NCI-H146 treated with DMSO at 0.1 percent for 48 hours (cell line): ENCODE measurements around the gene MYLK.
"Not testable (repeated sequence)": the region's sequence is repeated elsewhere in the genome, so short reads cannot be mapped to it uniquely, and the experiment has no call there.

Source experiments
- DNase-seq: peaks from one replicate; lab custom pipeline; 2025; ENCODE audit not compliant: unreplicated experiment; lab: John Stamatoyannopoulos, UW

The MYLK gene

GRCh38 chr3:123728991-123729390, 155.1 kb downstream of the MYLK start:
- DNase-seq = no peak

DNA sequence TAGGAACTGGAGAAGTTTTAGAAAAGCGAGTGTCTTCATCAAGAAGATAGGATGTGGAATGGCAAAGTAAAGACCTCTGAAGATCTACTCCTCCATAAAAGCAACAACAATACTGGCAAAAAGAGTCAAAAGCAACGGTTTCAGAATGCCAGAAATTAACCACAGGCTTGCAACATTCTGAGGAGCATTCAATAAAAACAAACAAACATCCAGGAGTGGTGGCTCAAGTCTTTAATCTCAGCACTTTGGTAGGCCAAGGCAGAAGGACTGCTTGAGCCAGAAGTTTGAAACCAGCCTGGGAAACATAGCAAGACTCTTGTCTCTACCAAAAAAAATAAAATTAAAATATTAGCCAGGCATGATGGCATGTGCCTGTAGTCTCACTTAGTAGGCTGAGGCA, 156.1 kb downstream of the MYLK start:
- DNase-seq = no peak

DNA sequence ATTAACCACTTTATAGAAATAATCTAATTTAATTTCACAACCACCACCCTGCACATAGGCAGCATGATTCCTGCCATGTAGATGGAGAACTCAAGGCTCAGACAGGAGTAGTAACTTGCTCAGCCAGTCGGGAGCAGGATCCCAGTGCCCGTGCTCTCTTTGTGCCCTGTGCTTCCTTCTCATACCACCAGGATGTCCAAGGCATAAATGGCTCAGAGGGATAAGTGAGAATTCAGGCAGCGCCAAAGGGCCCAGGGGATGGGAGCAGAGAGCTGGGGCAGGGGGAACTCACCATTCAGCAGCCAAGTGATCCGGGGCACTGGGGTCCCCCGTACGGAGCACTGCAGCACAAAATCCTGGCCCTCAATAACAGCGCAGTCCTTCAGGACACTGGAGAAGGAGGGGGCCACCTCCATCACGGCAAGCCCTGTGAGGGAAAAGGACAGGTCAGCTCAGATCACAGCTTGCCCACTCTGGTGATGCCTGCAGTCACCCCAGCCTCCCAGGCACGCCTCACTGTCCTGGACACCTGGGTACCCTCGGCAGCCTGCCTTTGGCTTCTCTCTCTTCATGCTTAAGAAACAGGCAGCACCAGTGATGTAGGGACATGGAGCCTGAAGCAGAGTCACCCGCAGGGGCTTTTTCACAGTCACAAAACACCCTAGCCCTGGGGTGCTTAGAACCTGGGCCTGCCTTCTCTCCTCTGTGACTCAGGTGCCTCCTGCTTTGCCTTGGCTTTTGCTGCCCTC, 158.3 kb downstream of the MYLK start:
- DNase-seq = no peak

GRCh38 chr3:123724306-123724705, 159.8 kb downstream of the MYLK start:
- DNase-seq = no peak

DNA sequence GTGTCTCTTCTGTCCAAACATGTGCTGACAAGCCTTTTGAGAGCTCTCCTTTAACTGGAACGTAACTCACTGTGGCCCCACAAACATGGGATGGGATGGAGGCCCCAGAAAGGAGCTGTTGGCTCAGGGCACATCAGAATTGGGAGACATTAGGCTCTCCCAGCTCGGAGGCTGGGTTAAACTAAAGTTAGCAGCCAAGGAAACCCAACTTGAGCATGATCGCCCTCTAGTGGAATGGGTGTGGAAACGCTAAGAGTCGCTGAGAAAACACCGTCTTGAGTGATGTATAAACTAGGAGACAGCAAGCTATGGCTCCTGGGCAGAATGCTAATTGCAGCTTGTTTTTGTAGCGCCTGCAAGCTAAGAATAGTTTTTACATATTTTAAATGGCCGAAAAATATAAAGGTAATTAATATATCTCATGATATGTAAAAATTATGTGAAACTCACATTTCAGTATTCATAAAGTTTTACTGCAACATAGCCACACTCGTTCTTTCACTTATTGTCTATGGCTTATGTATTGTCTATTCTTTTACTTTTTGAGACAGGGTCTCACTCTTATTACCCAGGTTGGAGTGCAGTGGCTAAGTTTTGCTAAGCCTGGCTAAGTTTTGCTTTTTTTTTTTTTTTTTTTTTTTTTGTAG, 160.5 kb downstream of the MYLK start:
- DNase-seq = peak; percentile 71

DNA sequence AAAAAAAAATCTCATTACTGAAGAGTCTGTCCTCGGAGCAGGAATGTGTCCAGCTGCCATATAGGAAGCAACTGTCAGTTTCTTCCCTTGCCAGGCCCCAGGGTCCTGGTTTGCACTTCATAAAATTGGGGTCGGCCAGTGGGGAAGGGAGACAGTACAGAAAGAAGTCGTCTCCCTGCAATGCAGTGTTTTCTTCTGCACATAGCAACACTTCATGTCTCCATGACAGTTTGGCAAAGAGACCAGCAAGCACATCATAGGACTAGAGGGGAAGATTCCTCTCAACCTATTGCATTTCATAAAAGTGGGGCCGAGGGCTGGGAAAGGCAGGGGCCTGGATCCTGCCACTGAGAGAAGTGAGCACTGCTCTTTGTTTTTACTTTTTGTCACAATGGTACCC, 161.1 kb downstream of the MYLK start:
- DNase-seq = no peak

- DNase-seq = no peak
Observed at GRCh38 chr3:123722456-123722855, 161.7 kb downstream of the MYLK start.

DNA sequence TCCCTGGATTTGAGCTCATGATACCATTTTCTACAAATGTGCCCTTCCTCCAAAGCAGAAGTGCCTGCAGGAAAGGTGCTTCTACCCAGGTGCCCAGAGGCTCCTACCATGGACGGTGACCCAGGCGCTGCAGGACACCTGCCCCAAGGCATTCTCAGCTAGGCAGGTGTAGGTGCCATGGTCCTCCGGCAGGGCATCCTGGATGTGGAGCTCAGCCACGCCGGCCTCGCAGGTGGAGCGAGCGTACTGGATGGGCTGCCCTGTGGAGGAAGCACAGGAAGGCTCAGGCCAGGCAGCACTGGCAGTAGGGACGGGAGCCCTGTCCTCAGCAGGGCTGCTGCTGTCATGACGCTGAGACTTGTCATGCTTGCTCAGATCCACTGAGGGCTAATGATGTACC, 162.1 kb downstream of the MYLK start:
- no peak for DNase-seq

DNA sequence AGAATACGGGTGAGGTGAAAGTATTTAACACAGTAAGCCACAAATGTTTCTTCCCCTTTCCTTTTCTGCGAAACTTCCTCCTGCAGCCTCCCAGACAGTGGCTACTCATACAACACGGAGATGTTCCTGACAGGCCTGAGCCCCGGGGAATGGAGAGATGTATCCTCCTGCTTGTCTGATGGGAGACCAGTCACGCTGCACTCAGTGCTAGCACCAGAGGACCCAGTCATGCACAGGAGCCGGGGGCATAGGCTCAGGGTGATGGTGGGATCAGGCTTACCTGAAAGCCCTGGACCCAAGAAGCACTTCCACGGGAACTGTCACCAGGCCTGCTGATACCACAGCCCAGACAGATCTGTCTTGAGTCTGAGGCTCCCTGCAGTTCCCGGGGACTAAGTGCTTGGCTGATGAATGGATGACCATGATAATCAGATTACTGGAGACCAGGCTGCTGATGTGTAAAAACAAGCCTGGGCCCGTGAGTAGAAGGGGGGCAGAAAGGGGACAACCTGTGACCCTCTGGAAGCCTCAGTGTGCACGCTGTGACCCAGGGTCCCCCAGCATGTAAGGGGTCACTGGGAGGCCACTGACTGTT, 162.9 kb downstream of the MYLK start:
- DNase-seq = not testable (repeated sequence)

GRCh38 chr3:123720638-123721037, 163.5 kb downstream of the MYLK start:
- no peak for DNase-seq

GRCh38 chr3:123719862-123720453, 164.2 kb downstream of the MYLK start:
- DNase-seq = no peak

DNA sequence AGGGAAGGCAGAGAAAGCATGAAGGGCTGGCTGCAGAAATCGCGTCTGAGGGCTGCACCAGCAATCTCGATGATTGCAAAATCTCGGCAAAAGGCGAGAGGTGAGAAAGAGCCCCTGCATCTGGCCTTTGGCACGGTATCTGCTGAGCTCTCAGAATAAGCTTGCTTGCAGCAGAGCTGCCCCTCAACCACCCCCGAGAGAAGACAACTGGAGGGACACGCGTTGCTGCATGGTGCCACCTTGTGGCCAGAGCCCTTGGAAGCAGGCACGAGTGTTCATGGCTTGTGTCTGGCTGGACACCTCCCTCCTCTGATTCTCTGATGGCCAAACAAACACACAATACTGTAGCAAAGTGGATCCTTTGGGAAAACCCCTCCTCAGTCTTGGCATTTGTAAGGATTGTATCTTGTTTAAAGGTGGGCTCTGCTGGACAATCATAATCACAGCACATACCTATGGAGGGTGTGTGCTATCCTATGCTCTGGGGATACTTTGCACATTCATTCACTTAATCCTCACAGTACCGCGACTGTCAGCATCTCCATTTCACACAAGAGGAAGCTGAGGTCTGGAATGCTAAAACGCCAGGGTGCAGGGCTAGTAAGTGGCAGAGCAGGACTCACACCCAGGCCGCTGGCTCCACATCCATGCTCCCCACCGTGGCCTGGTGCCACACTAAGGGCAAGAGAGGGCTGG, 164.9 kb downstream of the MYLK start:
- DNase-seq = peak; percentile 29

DNA sequence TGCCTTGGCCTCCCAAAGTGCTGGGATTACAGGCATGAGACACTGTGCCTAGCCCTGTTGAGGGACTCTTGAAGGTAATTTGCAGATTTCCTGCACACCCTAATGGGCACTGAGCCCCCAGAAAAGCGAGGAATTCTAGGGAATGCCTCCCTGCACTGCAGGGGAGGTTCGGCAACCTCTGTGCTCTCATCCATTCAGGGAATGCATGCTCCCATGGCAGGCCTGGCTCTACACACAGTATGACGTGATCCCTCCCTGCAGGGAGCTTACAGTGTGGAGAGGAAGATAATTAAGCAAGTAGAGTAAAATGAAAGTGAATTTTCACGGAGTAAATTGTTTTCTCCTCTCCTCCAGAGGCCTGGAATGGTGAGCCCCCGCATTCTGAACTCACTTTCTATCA, 166.0 kb downstream of the MYLK start:
- no peak for DNase-seq

- DNase-seq = not testable (repeated sequence)
Observed at GRCh38 chr3:123717451-123717850, 166.7 kb downstream of the MYLK start.

DNA sequence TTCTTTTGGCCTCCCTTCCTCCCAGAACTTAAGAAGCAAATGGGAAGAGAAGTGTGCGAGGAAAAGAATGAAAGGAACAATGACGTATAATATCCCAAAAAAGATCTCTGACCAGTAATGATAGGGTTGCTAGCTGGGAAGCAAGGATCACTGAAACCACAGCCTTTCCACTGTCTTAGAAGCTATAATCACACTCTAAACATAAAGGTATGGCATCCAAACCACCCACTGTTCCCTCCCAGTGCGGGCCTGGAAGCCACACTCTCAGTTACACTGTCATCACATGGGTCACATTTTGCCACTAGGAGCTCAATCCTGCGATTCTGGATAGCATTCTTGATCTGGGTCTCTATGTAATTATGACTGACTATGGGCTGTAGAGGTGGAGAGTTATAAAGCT, 167.7 kb downstream of the MYLK start:
- DNase-seq = no peak

DNA sequence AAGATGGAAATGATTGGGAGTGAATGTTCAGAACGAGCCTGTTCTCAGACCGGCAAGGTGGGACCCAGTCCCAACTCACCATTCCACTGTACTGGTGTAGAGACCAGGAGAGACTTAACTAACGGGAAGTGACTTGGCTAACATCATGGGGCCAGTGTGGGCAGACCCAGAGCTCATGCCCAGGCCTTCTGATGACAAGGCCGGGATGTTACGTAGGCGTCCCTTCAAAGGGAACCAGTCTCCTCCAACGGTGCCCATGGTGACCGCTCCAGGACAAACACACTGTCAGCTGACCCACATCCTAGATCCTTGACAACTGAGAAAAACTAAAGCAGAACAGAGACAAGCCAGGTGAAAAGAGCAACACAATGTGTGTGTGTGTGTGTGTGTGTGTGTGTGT, 170.9 kb downstream of the MYLK start:
- no peak for DNase-seq

DNA sequence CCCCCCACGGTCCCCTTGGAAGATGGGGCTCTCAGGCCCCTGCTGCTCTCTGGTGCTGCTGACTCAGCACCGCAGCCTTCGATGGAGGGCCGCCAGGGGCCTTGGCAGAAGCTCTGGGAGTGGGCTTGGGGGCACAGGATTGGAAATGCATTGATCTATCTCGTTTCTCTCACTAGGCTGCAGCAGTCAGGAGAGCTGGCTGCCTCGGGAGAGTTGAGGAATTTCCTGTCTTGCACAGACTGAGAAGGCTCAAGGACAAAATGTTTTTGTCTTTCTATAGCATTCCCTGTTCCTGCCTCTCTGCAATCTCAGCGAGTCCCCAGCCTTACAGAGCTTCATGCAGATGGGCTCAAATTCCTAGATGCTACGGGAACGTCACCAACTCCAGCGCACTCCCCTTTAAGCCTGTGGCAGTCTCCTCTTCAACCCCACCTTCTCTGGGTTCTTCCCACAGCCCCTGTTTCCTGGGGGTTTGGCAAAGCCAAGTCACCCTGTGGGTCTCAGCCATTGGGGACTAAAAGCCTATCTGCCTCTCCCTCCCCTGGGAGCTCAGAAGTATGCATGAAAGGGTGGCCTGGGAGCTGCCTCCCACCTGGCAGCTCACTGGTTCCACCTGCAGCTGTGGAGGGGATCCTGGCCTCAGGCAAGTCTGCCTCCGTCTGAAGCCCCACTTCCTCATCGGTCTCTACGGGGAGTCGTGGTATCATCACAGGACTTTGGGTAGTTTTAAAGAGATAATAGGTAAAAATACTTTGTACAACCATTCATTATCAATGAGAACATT, 171.9 kb downstream of the MYLK start:
- no peak for DNase-seq

DNA sequence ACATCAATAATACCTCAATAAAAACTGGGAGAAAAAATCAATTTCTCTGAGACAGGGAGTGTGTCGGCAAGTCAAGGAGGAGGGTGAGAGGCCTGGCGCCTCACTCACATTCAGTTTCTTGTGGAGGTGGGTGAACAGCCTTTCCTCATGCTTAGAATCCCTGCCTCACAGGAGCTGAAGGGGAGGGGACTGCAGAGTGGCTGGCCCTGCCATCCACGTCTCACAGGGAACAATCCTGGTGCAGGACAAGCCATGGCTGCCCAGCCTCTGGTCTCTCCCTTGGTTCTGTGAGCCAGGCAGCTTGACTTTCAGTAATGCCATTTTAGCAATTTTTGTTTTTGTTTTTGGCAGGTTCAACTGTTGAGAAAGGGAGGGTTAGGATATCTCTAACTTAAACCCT, 172.8 kb downstream of the MYLK start:
- DNase-seq = no peak

- no peak for DNase-seq
Observed at GRCh38 chr3:123708531-123708930, 175.6 kb downstream of the MYLK start.

DNA sequence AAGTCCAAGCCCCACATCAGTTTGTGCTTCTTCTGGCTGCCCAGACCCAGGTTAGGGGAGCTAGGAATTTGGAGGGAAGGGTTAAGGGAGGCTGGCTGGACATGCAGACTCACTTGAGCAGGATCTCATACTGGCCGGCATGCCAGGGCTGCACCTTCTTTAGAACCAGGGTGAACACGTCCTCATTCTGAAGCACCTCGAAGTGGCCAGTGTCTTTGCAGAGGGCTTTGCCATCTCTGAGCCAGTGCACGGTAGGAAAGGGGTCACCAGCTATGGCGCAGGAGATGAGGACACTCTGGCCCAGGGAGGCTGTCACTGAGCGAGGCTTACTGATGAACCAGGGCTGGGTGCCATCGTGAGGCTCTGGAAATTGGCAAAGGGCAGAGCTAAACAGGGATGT, 176.5 kb downstream of the MYLK start:
- DNase-seq = not testable (repeated sequence)

DNA sequence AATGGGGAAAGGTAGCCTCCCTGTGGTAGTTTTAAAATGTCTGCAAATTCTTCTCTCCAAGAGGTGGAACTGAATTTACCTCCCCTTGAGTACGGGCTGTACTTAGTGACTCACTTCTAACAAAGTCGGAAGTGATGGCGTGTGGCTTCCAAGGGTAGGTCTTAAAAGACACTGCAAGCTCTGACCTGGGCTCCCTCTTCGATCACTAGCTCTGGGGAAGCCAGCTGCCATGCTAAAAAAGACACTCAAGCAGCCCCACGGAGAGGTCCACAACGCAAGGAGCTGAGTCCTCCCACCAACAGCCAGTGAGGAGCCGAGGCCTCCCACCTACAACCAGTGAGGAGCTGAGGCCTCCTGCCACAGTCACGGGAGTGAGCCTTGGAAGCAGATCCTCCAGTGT, 177.3 kb downstream of the MYLK start:
- no peak for DNase-seq
